Measurements from ENCODE around the gene PDZD11.
"Not testable (repeated sequence)": the region's sequence is repeated elsewhere in the genome, so short reads cannot be mapped to it uniquely, and the experiment has no call there.

The PDZD11 gene

DNA sequence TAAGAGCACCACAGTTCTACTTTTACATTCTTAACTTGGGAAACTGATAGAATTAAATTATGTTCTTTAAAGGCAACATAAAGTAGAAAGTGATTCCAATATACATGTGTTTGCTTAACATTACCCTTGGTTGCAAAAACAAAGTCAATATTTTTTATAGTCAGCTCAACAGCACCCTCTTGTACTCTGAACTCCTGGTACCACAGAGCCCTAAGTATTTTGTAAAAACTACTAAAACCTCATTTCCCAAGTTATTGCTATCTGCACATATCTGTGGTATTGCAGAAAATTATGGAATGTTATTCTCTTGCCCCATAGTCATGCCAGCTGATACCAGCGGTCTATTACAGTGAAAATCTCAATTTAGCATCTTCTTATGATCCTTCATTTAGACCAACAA lies 3.1 kb upstream of the PDZD11 start:
- Histone ChIP-seq H3K4me1 (ENCODE audit: control insufficient read depth in 1 of 2, insufficient read depth in 2 of 2, low read length in 2 of 2) (peaks cover 0 to 9% of the 10 kb centered on the region in 2 donors), H3K9me3 (ENCODE audit: control insufficient read depth in 1 of 2, low read length in 2 of 2) (no peaks in the 10 kb centered on the region), H3K4me3 (ENCODE audit: low read depth in 1 of 2, low read length in 2 of 2) (no peak overlapping the region), H3K27ac (ENCODE audit: low read length) (no peak overlapping the region), H3K36me3 (ENCODE audit: control insufficient read depth in 1 of 2, insufficient read depth in 2 of 2, low read length in 2 of 2) (peaks cover 0 to 6% of the 10 kb centered on the region in 2 donors), H3K27me3 (ENCODE audit: low read depth, low read length) (no peaks in the 10 kb centered on the region)

DNA sequence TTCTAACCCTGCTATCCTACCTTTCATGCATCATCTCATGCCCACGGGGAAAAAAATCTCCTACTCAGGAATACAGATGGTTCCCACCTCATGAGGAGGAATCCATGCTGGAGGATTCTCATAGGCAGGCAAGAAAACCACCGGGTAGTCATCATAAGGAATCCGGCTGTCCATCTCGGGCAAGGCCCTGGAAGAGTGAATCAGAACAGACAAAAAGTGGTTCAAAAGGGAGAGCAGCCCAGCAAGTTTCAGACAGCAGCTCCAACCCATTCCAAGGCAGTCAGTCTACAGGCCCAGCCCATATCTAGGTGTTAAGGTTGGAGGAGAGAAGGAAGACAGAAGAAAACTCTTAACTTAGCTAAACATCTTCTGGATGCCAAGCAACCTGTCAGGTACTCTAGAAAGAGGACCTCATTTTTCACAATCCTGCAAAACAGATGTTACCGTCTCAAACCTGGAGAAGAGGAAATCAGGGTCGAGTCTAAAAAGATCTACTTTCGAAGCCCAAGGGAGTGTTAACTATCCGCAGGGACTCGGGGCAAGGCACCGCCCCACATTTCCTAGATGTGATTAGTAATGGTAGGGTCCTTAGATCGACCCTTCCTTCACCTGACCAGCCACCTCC lies 447 bp downstream of the PDZD11 start:
- H3K27ac ChIP-seq (ENCODE audit: low read length), result peak overlapping the region; percentile 69
- peaks cover 0 to 9% of the 10 kb centered on the region in 2 donors for H3K4me1 ChIP-seq (ENCODE audit: control insufficient read depth in 1 of 2, insufficient read depth in 2 of 2, low read length in 2 of 2)

DNA sequence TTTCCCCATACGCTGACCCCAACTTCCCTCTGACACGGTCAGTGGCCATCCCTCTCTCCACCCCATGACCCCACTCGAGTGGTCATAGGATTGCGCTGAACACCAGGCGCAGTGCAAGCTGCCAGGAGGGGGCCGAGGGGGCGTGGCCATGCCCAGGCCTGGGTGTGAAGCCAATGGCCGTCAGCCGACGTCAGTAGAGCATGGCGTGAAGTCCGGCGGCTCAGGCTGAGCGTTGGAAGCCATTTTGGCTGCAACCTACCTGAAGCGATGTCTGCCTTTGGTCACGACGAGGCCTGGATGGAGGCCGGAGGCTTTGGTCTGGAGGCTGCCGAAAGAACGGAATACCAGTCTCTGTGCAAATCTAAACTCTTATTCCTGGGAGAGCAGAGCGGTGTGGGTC lies 7.8 kb downstream of the PDZD11 start, which contains the start of gene RAB41:
Gene RAB41, plus strand, starts transcription at position 222 of the 400 bp plus-strand sequence. Its CDS starts 46 bp downstream, at position 268.
- Histone ChIP-seq H3K9me3 (ENCODE audit: control insufficient read depth in 1 of 2, low read length in 2 of 2) (no peaks in the 10 kb centered on the region), H3K4me1 (ENCODE audit: control insufficient read depth in 1 of 2, insufficient read depth in 2 of 2, low read length in 2 of 2) (no peaks in the 10 kb centered on the region), H3K27ac (ENCODE audit: low read length) (no peak within 1 kb of the TSS), H3K4me3 (ENCODE audit: low read depth in 1 of 2, low read length in 2 of 2) (no peak within 1 kb of the TSS), H3K27me3 (ENCODE audit: low read depth, low read length) (no peaks in the 10 kb centered on the region), H3K36me3 (ENCODE audit: control insufficient read depth in 1 of 2, insufficient read depth in 2 of 2, low read length in 2 of 2) (peaks cover 2 to 36% of the 10 kb centered on the region in 2 donors)

More for the DNA sequence above, 447 bp downstream of the PDZD11 start:
- peaks cover 6 to 28% of the 10 kb centered on the region in 2 donors for H3K36me3 ChIP-seq (ENCODE audit: control insufficient read depth in 1 of 2, insufficient read depth in 2 of 2, low read length in 2 of 2)
- no peaks in the 10 kb centered on the region for H3K27me3 ChIP-seq (ENCODE audit: low read depth, low read length)
- peak overlapping the region; percentile 77 to 78 for H3K4me3 ChIP-seq (ENCODE audit: low read depth in 1 of 2, low read length in 2 of 2)
- no peaks in the 10 kb centered on the region for H3K9me3 ChIP-seq (ENCODE audit: control insufficient read depth in 1 of 2, low read length in 2 of 2)

DNA sequence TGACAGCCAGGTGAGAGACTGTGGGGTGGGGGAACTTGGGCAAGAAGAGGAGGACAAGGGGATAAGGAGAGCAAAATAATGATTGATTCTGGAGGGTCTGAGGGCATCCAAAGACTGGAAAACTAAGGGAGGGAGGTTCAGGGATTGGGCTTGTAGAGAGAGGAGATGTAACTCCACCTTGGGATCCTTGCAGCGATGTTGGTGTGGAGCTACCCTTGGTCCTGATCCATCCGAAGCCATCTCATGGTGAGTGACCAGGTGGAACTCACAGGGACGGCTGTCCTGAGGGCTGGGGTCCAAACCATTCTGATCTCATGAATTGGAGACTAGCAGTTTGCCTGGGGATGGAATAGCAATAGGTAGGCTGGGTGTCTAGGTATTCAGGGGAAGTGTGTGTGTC lies 9.2 kb downstream of the PDZD11 start:
- Histone ChIP-seq H3K9me3 (ENCODE audit: control insufficient read depth in 1 of 2, low read length in 2 of 2) (no peaks in the 10 kb centered on the region), H3K4me1 (ENCODE audit: control insufficient read depth in 1 of 2, insufficient read depth in 2 of 2, low read length in 2 of 2) (no peaks in the 10 kb centered on the region), H3K4me3 (ENCODE audit: low read depth in 1 of 2, low read length in 2 of 2) (no peak overlapping the region), H3K27ac (ENCODE audit: low read length) (no peak overlapping the region), H3K36me3 (ENCODE audit: control insufficient read depth in 1 of 2, insufficient read depth in 2 of 2, low read length in 2 of 2) (peaks cover 0 to 28% of the 10 kb centered on the region in 2 donors), H3K27me3 (ENCODE audit: low read depth, low read length) (no peaks in the 10 kb centered on the region)

DNA sequence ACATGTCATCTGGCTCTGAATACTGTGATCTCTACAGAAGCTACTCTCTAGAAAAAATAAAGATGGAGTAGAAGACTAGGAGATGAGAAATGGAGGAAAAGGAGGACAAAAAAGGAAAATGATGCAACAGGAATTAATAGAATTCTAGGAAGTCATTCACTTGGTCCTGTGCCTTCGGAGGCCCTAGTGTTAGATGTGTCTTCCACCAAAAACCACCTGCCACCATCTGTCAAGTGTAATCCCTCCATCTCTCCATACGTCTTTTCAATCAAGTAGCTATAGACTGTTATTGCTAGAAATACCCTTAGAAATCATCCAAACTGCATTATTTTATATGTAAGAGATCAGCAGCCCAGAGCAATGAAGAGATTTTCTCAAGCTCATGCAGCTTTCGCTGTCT lies 10.6 kb downstream of the PDZD11 start:
- no peaks in the 10 kb centered on the region for H3K27me3 ChIP-seq (ENCODE audit: low read depth, low read length)
- no peaks in the 10 kb centered on the region for H3K4me1 ChIP-seq (ENCODE audit: control insufficient read depth in 1 of 2, insufficient read depth in 2 of 2, low read length in 2 of 2)
- no peak overlapping the region for H3K4me3 ChIP-seq (ENCODE audit: low read depth in 1 of 2, low read length in 2 of 2)
- H3K36me3 ChIP-seq (ENCODE audit: control insufficient read depth in 1 of 2, insufficient read depth in 2 of 2, low read length in 2 of 2), result peaks cover 0 to 21% of the 10 kb centered on the region in 2 donors
- H3K27ac ChIP-seq (ENCODE audit: low read length), result no peak overlapping the region
- H3K9me3 ChIP-seq (ENCODE audit: control insufficient read depth in 1 of 2, low read length in 2 of 2), result no peaks in the 10 kb centered on the region

DNA sequence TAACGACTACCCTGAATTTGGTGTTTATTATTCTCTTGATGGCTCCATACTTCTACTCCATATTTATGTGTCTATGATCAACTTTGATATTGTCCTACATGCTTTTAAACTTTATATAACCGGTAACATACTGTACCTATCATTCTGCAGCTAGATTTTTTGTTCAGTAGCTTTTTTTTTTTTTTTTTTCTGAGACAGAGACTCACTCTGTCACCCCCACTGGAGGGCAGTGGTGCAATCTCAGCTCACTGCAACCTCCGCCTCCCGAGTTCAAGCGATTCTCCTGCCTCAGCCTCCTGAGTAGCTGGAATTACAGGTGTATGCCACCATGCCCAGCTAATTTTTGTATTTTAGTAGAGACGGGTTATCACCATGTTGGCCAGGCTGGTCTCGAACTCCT lies 15.7 kb downstream of the PDZD11 start:
- H3K4me3 ChIP-seq (ENCODE audit: low read depth in 1 of 2, low read length in 2 of 2); H3K27ac ChIP-seq (ENCODE audit: low read length); H3K4me1 ChIP-seq (ENCODE audit: control insufficient read depth in 1 of 2, insufficient read depth in 2 of 2, low read length in 2 of 2); H3K27me3 ChIP-seq (ENCODE audit: low read depth, low read length); H3K9me3 ChIP-seq (ENCODE audit: control insufficient read depth in 1 of 2, low read length in 2 of 2); H3K36me3 ChIP-seq (ENCODE audit: control insufficient read depth in 1 of 2, insufficient read depth in 2 of 2, low read length in 2 of 2): not testable (repeated sequence)

DNA sequence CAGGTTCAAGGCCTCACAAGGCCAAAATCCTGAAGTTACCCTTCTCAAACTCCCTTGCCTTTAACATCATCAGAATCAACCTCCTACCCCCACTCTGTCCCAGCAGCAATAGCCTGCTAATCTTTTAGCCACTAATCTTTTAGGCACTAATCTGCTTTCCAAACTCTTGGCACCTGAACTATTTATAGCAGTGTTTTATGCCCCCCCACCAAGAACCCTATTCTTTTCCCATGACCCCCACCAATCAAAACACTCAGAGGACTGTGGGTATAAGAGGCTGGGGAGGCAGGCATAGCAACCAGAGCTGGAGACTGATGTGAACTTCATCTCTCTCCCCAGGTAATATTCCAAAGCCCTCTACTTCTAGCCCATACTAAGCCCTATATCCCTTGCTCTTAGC lies 21.7 kb downstream of the PDZD11 start, which contains the start of gene ARR3:
Gene ARR3, plus strand, starts transcription at position 301 of the 400 bp plus-strand sequence. CDS start 1,052 bp downstream, outside the sequence.
- no peaks in the 10 kb centered on the region for H3K36me3 ChIP-seq (ENCODE audit: control insufficient read depth in 1 of 2, insufficient read depth in 2 of 2, low read length in 2 of 2)
- no peak within 1 kb of the TSS for H3K4me3 ChIP-seq (ENCODE audit: low read depth in 1 of 2, low read length in 2 of 2)
- no peak within 1 kb of the TSS for H3K27ac ChIP-seq (ENCODE audit: low read length)
- H3K9me3 ChIP-seq (ENCODE audit: control insufficient read depth in 1 of 2, low read length in 2 of 2), result no peaks in the 10 kb centered on the region
- no peaks in the 10 kb centered on the region for H3K27me3 ChIP-seq (ENCODE audit: low read depth, low read length)
- H3K4me1 ChIP-seq (ENCODE audit: control insufficient read depth in 1 of 2, insufficient read depth in 2 of 2, low read length in 2 of 2), result no peaks in the 10 kb centered on the region

DNA sequence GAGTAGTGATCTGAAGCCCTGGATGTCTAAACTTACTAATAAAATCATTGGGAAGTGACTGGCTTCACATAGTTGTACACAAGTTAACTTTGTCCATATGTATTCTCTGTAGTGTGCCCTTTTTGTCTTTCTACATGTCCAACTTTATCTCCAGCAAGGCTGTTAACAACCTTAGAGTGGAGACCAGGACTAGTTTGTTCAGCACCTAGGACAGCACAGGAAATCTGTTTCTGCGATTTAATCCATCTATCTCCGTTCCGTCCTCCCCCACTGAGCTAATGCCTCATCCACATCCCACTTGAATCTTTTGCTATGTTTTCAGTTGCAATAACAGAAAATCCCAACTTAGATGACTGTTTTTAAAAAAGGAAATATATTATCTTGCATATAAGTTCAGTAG lies 24.9 kb downstream of the PDZD11 start:
- Histone ChIP-seq H3K4me1 (ENCODE audit: control insufficient read depth in 1 of 2, insufficient read depth in 2 of 2, low read length in 2 of 2) (no peaks in the 10 kb centered on the region), H3K9me3 (ENCODE audit: control insufficient read depth in 1 of 2, low read length in 2 of 2) (no peaks in the 10 kb centered on the region), H3K36me3 (ENCODE audit: control insufficient read depth in 1 of 2, insufficient read depth in 2 of 2, low read length in 2 of 2) (no peaks in the 10 kb centered on the region), H3K27me3 (ENCODE audit: low read depth, low read length) (no peaks in the 10 kb centered on the region), H3K4me3 (ENCODE audit: low read depth in 1 of 2, low read length in 2 of 2) (no peak overlapping the region), H3K27ac (ENCODE audit: low read length) (no peak overlapping the region)

DNA sequence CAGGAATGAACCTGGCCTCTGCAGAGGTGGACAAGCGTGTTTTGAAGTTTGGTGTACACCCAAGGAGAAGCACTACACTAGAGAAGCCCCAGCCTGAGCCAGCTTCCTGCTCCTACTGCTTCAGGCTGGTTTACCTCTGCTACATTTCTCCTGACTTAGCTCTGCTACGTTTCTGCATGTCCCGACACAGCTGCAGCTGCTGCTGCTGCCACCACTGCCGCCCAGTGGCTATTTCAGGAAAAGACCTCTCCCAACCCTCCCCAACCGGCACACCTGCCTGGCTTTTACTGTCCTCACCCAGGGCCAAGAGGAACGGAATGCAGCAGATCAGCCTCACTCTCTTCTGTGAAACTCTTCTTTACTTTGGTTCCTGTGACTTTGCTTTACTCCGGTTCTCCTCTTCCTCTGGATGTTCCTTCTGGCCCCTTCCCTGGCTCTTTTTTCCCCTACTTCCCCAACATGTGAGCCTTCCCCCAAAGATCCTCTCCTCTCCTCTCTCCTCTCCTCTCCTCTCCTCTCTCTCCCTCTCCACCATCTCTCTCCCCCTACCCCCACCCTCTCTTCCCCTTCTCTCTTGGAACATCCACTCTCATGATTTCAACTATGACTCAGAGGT lies 26.7 kb downstream of the PDZD11 start:
- no peaks in the 10 kb centered on the region for H3K4me1 ChIP-seq (ENCODE audit: control insufficient read depth in 1 of 2, insufficient read depth in 2 of 2, low read length in 2 of 2)
- no peaks in the 10 kb centered on the region for H3K27me3 ChIP-seq (ENCODE audit: low read depth, low read length)
- H3K4me3 ChIP-seq (ENCODE audit: low read depth in 1 of 2, low read length in 2 of 2), result no peak overlapping the region
- H3K9me3 ChIP-seq (ENCODE audit: control insufficient read depth in 1 of 2, low read length in 2 of 2), result no peaks in the 10 kb centered on the region
- H3K36me3 ChIP-seq (ENCODE audit: control insufficient read depth in 1 of 2, insufficient read depth in 2 of 2, low read length in 2 of 2), result no peaks in the 10 kb centered on the region
- H3K27ac ChIP-seq (ENCODE audit: low read length), result no peak overlapping the region

DNA sequence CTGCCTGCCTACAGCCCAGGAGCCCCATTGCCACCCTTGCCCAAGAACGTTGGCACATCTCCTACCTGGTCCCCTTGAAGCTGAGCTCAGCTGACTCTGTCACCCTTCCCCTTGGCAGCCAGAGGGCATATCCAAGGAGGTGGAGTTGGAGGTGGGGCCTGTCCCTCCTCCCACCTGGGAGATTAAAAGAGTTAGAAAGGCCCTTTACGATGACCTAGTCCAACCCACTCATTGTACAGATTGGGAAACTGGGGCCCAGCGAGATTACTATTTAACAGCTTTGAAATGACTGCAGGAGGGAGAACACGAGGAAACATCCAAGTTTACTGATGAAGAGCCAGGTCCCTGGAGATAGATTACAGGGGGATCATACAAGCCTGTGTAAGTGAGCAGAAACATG lies 29.6 kb downstream of the PDZD11 start, which contains the start of gene P2RY4:
Gene P2RY4, minus strand, starts transcription at position 101 of the 400 bp plus-strand sequence. CDS start 580 bp downstream, outside the sequence.
- H3K36me3 ChIP-seq (ENCODE audit: control insufficient read depth in 1 of 2, insufficient read depth in 2 of 2, low read length in 2 of 2), result no peaks in the 10 kb centered on the region
- H3K9me3 ChIP-seq (ENCODE audit: control insufficient read depth in 1 of 2, low read length in 2 of 2), result no peaks in the 10 kb centered on the region
- H3K4me3 ChIP-seq (ENCODE audit: low read depth in 1 of 2, low read length in 2 of 2), result no peak within 1 kb of the TSS
- no peaks in the 10 kb centered on the region for H3K4me1 ChIP-seq (ENCODE audit: control insufficient read depth in 1 of 2, insufficient read depth in 2 of 2, low read length in 2 of 2)
- H3K27me3 ChIP-seq (ENCODE audit: low read depth, low read length), result no peaks in the 10 kb centered on the region
- no peak within 1 kb of the TSS for H3K27ac ChIP-seq (ENCODE audit: low read length)

DNA sequence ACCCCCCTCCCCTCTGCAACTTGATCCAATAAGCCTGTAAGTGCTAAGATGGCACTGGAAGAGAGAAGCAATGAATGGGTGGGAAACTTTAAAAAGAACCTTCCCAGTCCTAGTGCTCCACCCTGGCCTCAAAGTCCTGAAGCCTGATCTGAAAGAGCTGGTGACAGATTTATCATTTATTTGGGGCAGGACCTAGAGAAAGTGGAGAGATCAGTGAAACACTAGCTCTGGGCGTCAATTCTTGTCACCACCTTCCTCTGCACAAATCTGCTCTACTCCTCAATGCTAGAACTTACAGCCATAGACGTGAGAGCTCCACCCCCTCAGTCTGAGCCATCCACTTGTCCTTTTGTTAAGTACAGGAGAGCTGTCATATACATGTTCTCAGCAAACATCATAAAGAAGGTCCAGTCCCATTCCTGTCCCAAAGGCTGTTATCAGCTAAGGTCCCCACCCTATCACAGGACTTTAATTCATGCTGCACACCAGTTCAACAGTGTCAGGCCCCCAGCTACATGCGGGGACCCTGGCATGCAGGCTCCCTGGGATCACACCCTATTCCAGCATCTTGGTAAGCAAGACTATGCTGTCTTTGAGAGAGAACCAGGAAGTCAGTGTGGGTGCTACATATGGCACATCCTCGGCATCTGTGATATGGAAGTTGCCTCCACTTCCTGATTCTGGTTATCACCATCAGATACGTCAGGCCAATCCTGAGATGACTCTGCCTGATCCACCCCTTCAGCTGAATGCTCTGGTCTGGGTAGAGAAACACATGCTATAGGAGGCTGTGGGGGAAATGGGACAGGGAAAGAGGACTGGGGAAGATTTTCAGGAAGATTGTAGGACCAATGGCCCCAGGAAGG lies 32.1 kb downstream of the PDZD11 start:
- Histone ChIP-seq H3K4me3 (ENCODE audit: low read depth in 1 of 2, low read length in 2 of 2) (no peak overlapping the region), H3K27me3 (ENCODE audit: low read depth, low read length) (no peaks in the 10 kb centered on the region), H3K36me3 (ENCODE audit: control insufficient read depth in 1 of 2, insufficient read depth in 2 of 2, low read length in 2 of 2) (no peaks in the 10 kb centered on the region), H3K27ac (ENCODE audit: low read length) (no peak overlapping the region), H3K4me1 (ENCODE audit: control insufficient read depth in 1 of 2, insufficient read depth in 2 of 2, low read length in 2 of 2) (no peaks in the 10 kb centered on the region), H3K9me3 (ENCODE audit: control insufficient read depth in 1 of 2, low read length in 2 of 2) (no peaks in the 10 kb centered on the region)

Data from muscle layer of duodenum (tissue), 2 donors.